Fibroblast of mammary gland (primary cell): Measurements from ENCODE around the gene FUT6.

Experiments used
- DNase-seq: peaks from one replicate; pipeline ENCODE4 v3.0.0-alpha.2; 2010; ENCODE audit warnings: low read depth
- H3K4me3 ChIP-seq: 2 replicates; pipeline ENCODE4 v1.5.1; 2011; ENCODE audit warnings: low read depth, mild to moderate bottlenecking, low read length, moderate library complexity; ENCODE audit not compliant: control insufficient read depth
- CTCF ChIP-seq: conservative IDR thresholded peaks from 2 replicates; pipeline ENCODE4 v1.5.1; 2011; ENCODE audit warnings: low read depth, low read length, inconsistent platforms; ENCODE audit not compliant: control insufficient read depth, insufficient read depth

FUT6 gene

GRCh38 chr19:5800361-5801270 is 38.9 kb downstream of the FUT6 start:
- no peak for TF ChIP-seq CTCF
- no peak overlapping the region for H3K4me3 ChIP-seq
- DNase-seq, result no peak

- no peak for DNase-seq
- no peak for TF ChIP-seq CTCF
- no peak overlapping the region for H3K4me3 ChIP-seq
Measured at GRCh38 chr19:5799247-5800241, 40.0 kb downstream of the FUT6 start.

- no peak for DNase-seq
- H3K4me3 ChIP-seq, result no peak overlapping the region
- no peak for TF ChIP-seq CTCF
Measured at GRCh38 chr19:5798244-5798643, 41.3 kb downstream of the FUT6 start.

GRCh38 chr19:5795382-5795919 is 44.1 kb downstream of the FUT6 start:
- no peak overlapping the region for H3K4me3 ChIP-seq
- no peak for DNase-seq
- TF ChIP-seq CTCF, result no peak

- H3K4me3 ChIP-seq, result no peak overlapping the region
- no peak for TF ChIP-seq CTCF
- DNase-seq, result no peak
Measured at GRCh38 chr19:5793188-5793587, 46.3 kb downstream of the FUT6 start.

GRCh38 chr19:5792224-5792623 is 47.3 kb downstream of the FUT6 start:
- no peak overlapping the region for H3K4me3 ChIP-seq
- no peak for TF ChIP-seq CTCF
- no peak for DNase-seq
